GM12878 (cell line): ENCODE data around the gene ATXN1. TPM values are rescaled to one million over a fixed set of nuclear protein-coding genes. Genes with fewer than 3 reads are reported as not detected.

ENCODE experiments used
- ATAC-seq: fragments of 200-7000 bp; cut with Tn5 transposase; 3 replicates; pipeline ENCODE4 v1.9.1; 2020; ENCODE audit warnings: mild to moderate bottlenecking, moderate library complexity
- BruUV-seq: library from RNA; stranded (reverse); fragments of 400-500 nt; replicated peaks from 2 replicates; lab custom pipeline; 2021; lab: Mats Ljungman, UMichigan
- CTCF ChIA-PET: fragments of 300-600 bp; sonication (Branson Sonifier 250); formaldehyde crosslinking; extraction: SDS; loops from one replicate; lab custom pipeline; 2021; ENCODE audit warnings: inconsistent platforms; lab: Yijun Ruan, JAX
- POLR2A ChIA-PET: fragments of 350-600 bp; formaldehyde crosslinking; extraction: SDS; loops from one replicate; lab custom pipeline; 2021; ENCODE audit warnings: inconsistent platforms; lab: Charles Lee
- RAD21 ChIA-PET: fragments of 300-600 bp; sonication (Branson Sonifier 250); formaldehyde crosslinking; loops from one replicate; lab custom pipeline; 2023; ENCODE audit warnings: antibody characterized with exemption; ENCODE audit not compliant: unreplicated experiment; lab: Charles Lee
- SMC1A ChIA-PET: fragments of 300-600 bp; sonication (Branson Sonifier 250); formaldehyde crosslinking; loops from one replicate; lab custom pipeline; 2023; ENCODE audit not compliant: unreplicated experiment, uncharacterized antibody; lab: Charles Lee
- DNase-seq: peaks from one replicate; pipeline ENCODE4 v3.0.0-alpha.2; 2011; ENCODE audit warnings: low read depth, low spot score
- FAIRE-seq: peaks from 3 replicates; lab custom pipeline; 2011; peaks lifted over from hg19 to GRCh38; lab: Jason Lieb, UNC
- H2AFZ ChIP-seq: 2 replicates; pipeline ENCODE4 v1.6.0; 2011; ENCODE audit warnings: low read depth, low read length, control low read depth; ENCODE audit not compliant: control insufficient read depth
- H3K27ac ChIP-seq: 2 replicates; pipeline ENCODE4 v1.5.1; 2011; ENCODE audit warnings: control low read depth; ENCODE audit not compliant: control insufficient read depth, insufficient read depth
- H3K27me3 ChIP-seq, 2 experiments: replicated peaks in 1 of 2; 2 replicates each; pipeline versions ENCODE4 v1.6.0 to v1.6.1; 2011; ENCODE audit warnings: low read length in 1 of 2; ENCODE audit not compliant: control insufficient read depth in 2 of 2, insufficient read depth in 2 of 2
- H3K36me3 ChIP-seq, 2 experiments: 2 replicates each; pipeline ENCODE4 v1.5.1; 2011; ENCODE audit warnings: low read length in 1 of 2; ENCODE audit not compliant: control insufficient read depth in 2 of 2, insufficient read depth in 2 of 2
- H3K4me1 ChIP-seq: 2 replicates; pipeline ENCODE4 v1.6.1; 2011; ENCODE audit warnings: mild to moderate bottlenecking, low read length, moderate library complexity, mixed read lengths; ENCODE audit not compliant: control insufficient read depth, insufficient read depth
- H3K4me2 ChIP-seq: 2 replicates; pipeline ENCODE4 v1.6.0; 2011; ENCODE audit warnings: control low read depth; ENCODE audit not compliant: control insufficient read depth, insufficient read depth
- H3K4me3 ChIP-seq: fragments of 200-600 bp; sonication (generic); 2 replicates; pipeline ENCODE4 v1.5.1; 2016
- H3K79me2 ChIP-seq: 2 replicates; pipeline ENCODE4 v1.6.0; 2011; ENCODE audit warnings: low read length; ENCODE audit not compliant: control insufficient read depth, insufficient read depth
- H3K9ac ChIP-seq: 2 replicates; pipeline ENCODE4 v1.8.0; 2011; ENCODE audit warnings: low read length, control low read depth, mixed read lengths; ENCODE audit not compliant: control insufficient read depth, insufficient read depth
- H3K9me3 ChIP-seq: replicated peaks from 3 replicates; pipeline ENCODE4 v1.5.1; 2011; ENCODE audit warnings: mild to moderate bottlenecking, low read length; ENCODE audit not compliant: control insufficient read depth, insufficient read depth
- H4K20me1 ChIP-seq: 2 replicates; pipeline ENCODE4 v1.6.0; 2011; ENCODE audit not compliant: control insufficient read depth, insufficient read depth
- CREM ChIP-seq: IDR thresholded peaks from 2 replicates; pipeline ENCODE4 v1.6.1; 2014; ENCODE audit warnings: antibody characterized with exemption, low read depth
- GABPA ChIP-seq: IDR thresholded peaks from 2 replicates; pipeline ENCODE4 v1.6.1; 2014; ENCODE audit warnings: antibody characterized with exemption, low read depth, mild to moderate bottlenecking, inconsistent platforms
- IKZF2 ChIP-seq, 2 experiments: fragments of 450-650 bp; IDR thresholded peaks; 2 replicates each; pipeline ENCODE4 v1.6.1; 2017; ENCODE audit warnings: mild to moderate bottlenecking in 2 of 2, moderate library complexity in 2 of 2
- LARP7 ChIP-seq: fragments of 450-650 bp; IDR thresholded peaks from 2 replicates; pipeline ENCODE4 v1.6.1; 2017; ENCODE audit warnings: mild to moderate bottlenecking
- MEF2B ChIP-seq: fragments of 450-650 bp; IDR thresholded peaks from 2 replicates; pipeline ENCODE4 v1.6.1; 2018; ENCODE audit warnings: mild to moderate bottlenecking, moderate library complexity; ENCODE audit not compliant: partially characterized antibody, poor library complexity, severe bottlenecking
- MTA2 ChIP-seq: fragments of 450-650 bp; IDR thresholded peaks from 2 replicates; pipeline ENCODE4 v1.6.1; 2016; ENCODE audit warnings: low read depth, mild to moderate bottlenecking, moderate library complexity
- NFYA ChIP-seq: IDR thresholded peaks from 2 replicates; pipeline ENCODE4 v1.6.1; 2011; ENCODE audit warnings: low read depth, mild to moderate bottlenecking, low read length, improper control_type of control experiment, borderline replicate concordance
- NR2C1 ChIP-seq: fragments of 450-650 bp; IDR thresholded peaks from 2 replicates; pipeline ENCODE4 v1.6.1; 2017; ENCODE audit warnings: antibody characterized with exemption, mild to moderate bottlenecking, moderate library complexity
- RCOR1 ChIP-seq: conservative IDR thresholded peaks from 2 replicates; pipeline ENCODE4 v1.6.1; 2012; ENCODE audit warnings: low read depth, low read length, improper control_type of control experiment
- SMAD1 ChIP-seq: fragments of 450-650 bp; IDR thresholded peaks from 2 replicates; pipeline ENCODE4 v1.6.1; 2018; ENCODE audit warnings: mild to moderate bottlenecking, low read depth; ENCODE audit not compliant: partially characterized antibody
- SUPT20H ChIP-seq: IDR thresholded peaks from 2 replicates; pipeline ENCODE4 v1.6.1; 2011; ENCODE audit warnings: low read depth, mild to moderate bottlenecking, low read length, moderate library complexity, borderline replicate concordance; ENCODE audit not compliant: control insufficient read depth
- TAF1 ChIP-seq: IDR thresholded peaks from 2 replicates; pipeline ENCODE4 v1.6.1; 2011; ENCODE audit warnings: mild to moderate bottlenecking, low read depth, low read length, borderline replicate concordance
- TCF7 ChIP-seq: IDR thresholded peaks from 2 replicates; pipeline ENCODE4 v1.6.1; 2014; ENCODE audit warnings: antibody characterized with exemption, borderline replicate concordance
- ZSCAN29 ChIP-seq: fragments of 450-650 bp; IDR thresholded peaks from 2 replicates; pipeline ENCODE4 v1.6.1; 2017; ENCODE audit warnings: mild to moderate bottlenecking, moderate library complexity
- WGBS: methylation state at CpG from one replicate; pipeline ENCODE4 v1.1.6; 2016; ENCODE audit warnings: low lambda C conversion rate; ENCODE audit not compliant: insufficient replicate concordance, insufficient coverage; ENCODE audit errors: missing lambda C conversion rate; 5-methylcytosine and 5-hydroxymethylcytosine counted together
- in situ Hi-C: fragments of 300-500 bp; cut with MboI; formaldehyde crosslinking; loops from 9 replicates; pipeline ENCODE4 v1.14.3; 2018; ENCODE audit warnings: mixed read lengths
- intact Hi-C: fragments of 100-400 bp; cut with micrococcal nuclease; formaldehyde crosslinking; loops from one replicate; pipeline ENCODE4 v1.14.2; 2022; ENCODE audit not compliant: unreplicated experiment
- polyA plus RNA-seq, 11 experiments: library from polyadenylated mRNA; depleted of rRNA in 4 of 11; unstranded in 6 of 11; stranded (reverse) in 5 of 11; fragments of >200 nt; fragmentation: Nextera tagmentation in 4 of 11; fragmentation: Illumina TruSeq in 1 of 11; extraction: Ambion mirVana in 4 of 11; extraction: Trizol in 1 of 11; gene quantifications; 1 replicate in 1 of 11; 2 replicates in 10 of 11; pipeline versions ENCODE4 v1.2.1 to v1.2.3, GENCODE V29; 2011 to 2016; ENCODE audit warnings: inconsistent platforms in 2 of 11, missing spikeins in 2 of 11, low read depth in 1 of 11
- total RNA-seq, 4 experiments: library from RNA; depleted of rRNA in 3 of 4; stranded (reverse); fragments of >200 nt in 3 of 4; fragmentation: Illumina TruSeq in 1 of 4; extraction: Trizol in 1 of 4; gene quantifications; 2 replicates each; pipeline versions ENCODE4 v1.2.1 to v1.2.3, GENCODE V29; 2013 to 2021
- TF ChIP-seq, protein P1 (sequence below): fragments of 450-650 bp; IDR thresholded peaks from 2 replicates; pipeline ENCODE4 v1.6.1; 2017; ENCODE audit warnings: mild to moderate bottlenecking, moderate library complexity
- TF ChIP-seq, protein P2 (sequence below): fragments of 150-350 bp; IDR thresholded peaks from 2 replicates; pipeline ENCODE4 v1.6.1; 2014; ENCODE audit warnings: mild to moderate bottlenecking, low read depth, low read length

The ATXN1 gene
- total and polyA plus RNA-seq, 10 of the 15 experiments (the other 5 are each of a cell fraction or from before 2014, with no cell fraction given), result 12.2 to 51.2 (median 20.5) TPM

DNA sequence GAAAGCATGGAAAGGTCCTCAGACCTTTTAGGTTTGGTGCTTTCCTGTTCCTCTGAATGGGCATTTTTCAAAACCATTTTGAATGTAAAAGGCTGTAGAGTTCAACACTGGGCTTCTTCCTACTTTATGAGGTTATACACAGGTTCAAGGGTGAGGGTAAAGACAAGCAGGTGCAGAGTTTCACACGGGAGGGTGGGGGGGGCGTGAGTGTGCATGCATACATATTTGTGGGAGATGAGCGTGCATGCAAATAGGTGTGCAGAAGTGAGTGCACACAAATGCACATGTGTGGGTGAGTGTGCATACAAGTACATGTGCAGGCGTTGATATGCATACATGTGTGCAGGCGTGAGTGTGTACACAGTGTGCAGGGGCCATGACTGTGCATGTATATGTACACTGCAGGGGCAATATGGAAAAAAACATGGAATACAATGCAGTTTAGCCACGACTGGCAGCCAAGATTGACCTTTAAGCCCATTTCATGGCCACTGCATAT is 339.7 kb downstream of the ATXN1 start (continued):
- TF ChIP-seq NR2C1 (peak; percentile 36; the same call in 1 of the 2 replicates), RCOR1 (no peak)
- TF ChIP-seq, protein P1, sequence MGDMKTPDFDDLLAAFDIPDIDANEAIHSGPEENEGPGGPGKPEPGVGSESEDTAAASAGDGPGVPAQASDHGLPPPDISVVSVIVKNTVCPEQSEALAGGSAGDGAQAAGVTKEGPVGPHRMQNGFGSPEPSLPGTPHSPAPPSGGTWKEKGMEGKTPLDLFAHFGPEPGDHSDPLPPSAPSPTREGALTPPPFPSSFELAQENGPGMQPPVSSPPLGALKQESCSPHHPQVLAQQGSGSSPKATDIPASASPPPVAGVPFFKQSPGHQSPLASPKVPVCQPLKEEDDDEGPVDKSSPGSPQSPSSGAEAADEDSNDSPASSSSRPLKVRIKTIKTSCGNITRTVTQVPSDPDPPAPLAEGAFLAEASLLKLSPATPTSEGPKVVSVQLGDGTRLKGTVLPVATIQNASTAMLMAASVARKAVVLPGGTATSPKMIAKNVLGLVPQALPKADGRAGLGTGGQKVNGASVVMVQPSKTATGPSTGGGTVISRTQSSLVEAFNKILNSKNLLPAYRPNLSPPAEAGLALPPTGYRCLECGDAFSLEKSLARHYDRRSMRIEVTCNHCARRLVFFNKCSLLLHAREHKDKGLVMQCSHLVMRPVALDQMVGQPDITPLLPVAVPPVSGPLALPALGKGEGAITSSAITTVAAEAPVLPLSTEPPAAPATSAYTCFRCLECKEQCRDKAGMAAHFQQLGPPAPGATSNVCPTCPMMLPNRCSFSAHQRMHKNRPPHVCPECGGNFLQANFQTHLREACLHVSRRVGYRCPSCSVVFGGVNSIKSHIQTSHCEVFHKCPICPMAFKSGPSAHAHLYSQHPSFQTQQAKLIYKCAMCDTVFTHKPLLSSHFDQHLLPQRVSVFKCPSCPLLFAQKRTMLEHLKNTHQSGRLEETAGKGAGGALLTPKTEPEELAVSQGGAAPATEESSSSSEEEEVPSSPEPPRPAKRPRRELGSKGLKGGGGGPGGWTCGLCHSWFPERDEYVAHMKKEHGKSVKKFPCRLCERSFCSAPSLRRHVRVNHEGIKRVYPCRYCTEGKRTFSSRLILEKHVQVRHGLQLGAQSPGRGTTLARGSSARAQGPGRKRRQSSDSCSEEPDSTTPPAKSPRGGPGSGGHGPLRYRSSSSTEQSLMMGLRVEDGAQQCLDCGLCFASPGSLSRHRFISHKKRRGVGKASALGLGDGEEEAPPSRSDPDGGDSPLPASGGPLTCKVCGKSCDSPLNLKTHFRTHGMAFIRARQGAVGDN, result no peak

DNA sequence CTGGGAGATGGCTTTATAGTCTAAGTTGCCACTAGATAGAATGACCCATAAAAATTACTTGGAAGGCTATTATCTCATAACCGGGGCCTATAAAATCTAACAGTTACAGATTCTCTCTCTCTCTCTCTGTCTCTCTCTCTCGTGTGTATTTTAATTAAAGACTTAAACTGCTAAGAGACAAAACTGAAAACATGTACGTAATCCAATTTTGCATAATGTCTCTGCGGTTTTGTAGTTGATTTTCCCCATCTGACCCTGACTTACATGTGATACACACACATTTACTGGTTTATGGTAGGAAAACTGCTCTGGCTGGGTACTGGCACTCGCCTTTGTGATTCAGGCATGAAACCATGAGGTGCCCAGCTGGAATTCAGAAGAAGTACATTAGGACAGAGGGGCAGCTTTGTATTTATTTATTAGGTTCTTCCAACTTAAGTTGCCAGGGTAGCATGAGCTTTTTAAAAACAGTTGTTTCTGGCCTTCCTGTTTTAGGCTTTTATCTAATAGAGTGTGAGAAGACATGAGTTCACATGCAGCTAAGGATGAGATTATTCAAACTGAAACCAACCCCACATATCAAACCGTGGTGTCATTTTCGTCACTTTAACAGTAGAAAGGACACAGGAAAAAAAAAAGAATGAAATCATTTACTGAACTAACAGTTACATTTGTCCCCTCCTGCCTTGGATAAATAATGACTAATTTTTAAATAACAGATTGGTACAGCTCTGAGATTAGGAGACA is 340.4 kb downstream of the ATXN1 start:
- no peak overlapping the region for H3K4me3 ChIP-seq
- in situ Hi-C loops, result loop anchor here (5.0 kb wide), 2 partner anchors 51 to 176 kb away; no protein-coding TSS in a partner anchor
- no peaks in the 10 kb centered on the region for H3K9me3 ChIP-seq
- H3K36me3 ChIP-seq, result peaks cover 0 to 4% of the 10 kb centered on the region in 2 experiments; a peak in 1 of 4 replicates
- ChIA-PET RAD21 (interaction anchor here (0.8 to 3.9 kb wide), 37 partner anchors 8 to 342 kb away, joined by 3 to 215 read pairs (median 6); partner anchors contain the start of gene ATXN1), POLR2A (interaction anchor here (0.6 to 5.0 kb wide), 20 partner anchors 11 to 338 kb away, joined by 3 to 134 read pairs (median 6); no protein-coding TSS in a partner anchor), CTCF (interaction anchor here (0.6 to 4.2 kb wide), 24 partner anchors 10 to 342 kb away, joined by 3 to 51 read pairs (median 7); no protein-coding TSS in a partner anchor), SMC1A (interaction anchor here (0.6 to 8.5 kb wide), 44 partner anchors 7 to 342 kb away, joined by 3 to 338 read pairs (median 4); partner anchors contain the start of gene ATXN1)
- DNase-seq (peak; percentile 97), ATAC-seq (peak; percentile 68), FAIRE-seq (peak; percentile 47)
- BruUV-seq, result no TSS peak
- H4K20me1 ChIP-seq, result no peaks in the 10 kb centered on the region
- H3K4me2 ChIP-seq, result peak overlapping the region; percentile 75
- peaks cover 36% of the 10 kb centered on the region for H3K4me1 ChIP-seq
- peak overlapping the region; percentile 75 for H3K9ac ChIP-seq
- H3K27me3 ChIP-seq, result no peaks in the 10 kb centered on the region
- WGBS, result 1% methylated on average over 7 of the region's 7 CpGs
- peak overlapping the region; percentile 98 for H3K27ac ChIP-seq
- peaks cover 14% of the 10 kb centered on the region for H3K79me2 ChIP-seq
- H2AFZ ChIP-seq, result peak overlapping the region; percentile 9; the same call in 1 of the 2 replicates
- intact Hi-C loops, result loop anchor here (1.0 to 5.0 kb wide), 3 partner anchors 50 to 266 kb away; no protein-coding TSS in a partner anchor
- TF ChIP-seq NFYA (no peak), LARP7 (no peak), GABPA (0 out of 2 replicates have a peak, but pooled peaks have one; percentile 35), MTA2 (peak; percentile 95), SMAD1 (peak; percentile 57), TAF1 (no peak), MEF2B (peak; percentile 87), TCF7 (peak; percentile 35), ZSCAN29 (no peak), SUPT20H (no peak), IKZF2 (IDR thresholded peaks at IDR 0.05) (peak; percentile 84 to 85), CREM (peak; percentile 86)
- TF ChIP-seq, protein P2, sequence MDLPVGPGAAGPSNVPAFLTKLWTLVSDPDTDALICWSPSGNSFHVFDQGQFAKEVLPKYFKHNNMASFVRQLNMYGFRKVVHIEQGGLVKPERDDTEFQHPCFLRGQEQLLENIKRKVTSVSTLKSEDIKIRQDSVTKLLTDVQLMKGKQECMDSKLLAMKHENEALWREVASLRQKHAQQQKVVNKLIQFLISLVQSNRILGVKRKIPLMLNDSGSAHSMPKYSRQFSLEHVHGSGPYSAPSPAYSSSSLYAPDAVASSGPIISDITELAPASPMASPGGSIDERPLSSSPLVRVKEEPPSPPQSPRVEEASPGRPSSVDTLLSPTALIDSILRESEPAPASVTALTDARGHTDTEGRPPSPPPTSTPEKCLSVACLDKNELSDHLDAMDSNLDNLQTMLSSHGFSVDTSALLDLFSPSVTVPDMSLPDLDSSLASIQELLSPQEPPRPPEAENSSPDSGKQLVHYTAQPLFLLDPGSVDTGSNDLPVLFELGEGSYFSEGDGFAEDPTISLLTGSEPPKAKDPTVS, result no peak
